Stimulated activated CD4-positive, alpha-beta T cell treated with anti-CD3 and anti-CD28 coated beads, Interleukin-1b, Interleukin-23, amount 100 ng/mL, for 4 hours (primary cell): Measurements from ENCODE around the gene HLA-G.
"Not testable (repeated sequence)": the region's sequence is repeated elsewhere in the genome, so short reads cannot be mapped to it uniquely, and the experiment has no call there.

Source experiments
- DNase-seq, 2 donors: peaks; one replicate each; pipeline ENCODE4 v3.0.0-alpha.2; 2020; ENCODE audit warnings: low read depth in 2 of 2

The HLA-G gene

DNA sequence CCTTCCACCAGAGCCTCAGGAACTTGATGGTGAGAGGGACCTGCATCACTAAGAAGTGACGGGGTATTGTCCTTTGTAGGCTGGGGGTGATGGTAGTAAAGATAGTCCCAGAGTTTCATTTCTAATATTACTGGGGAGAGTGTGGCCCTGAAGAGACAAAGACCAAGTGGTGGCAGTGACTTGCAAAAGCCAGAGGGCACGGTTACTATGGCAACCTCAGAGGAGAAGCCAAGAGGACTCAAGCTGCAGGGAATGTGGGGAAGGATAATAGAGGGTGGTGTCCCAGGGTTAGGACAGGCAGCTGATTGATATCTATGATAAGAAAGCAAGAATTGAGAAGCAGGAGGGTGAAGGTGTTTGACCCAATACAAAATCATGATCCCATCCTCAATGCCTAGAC is 42.5 kb downstream of the HLA-G start:
- DNase-seq: no peak

DNA sequence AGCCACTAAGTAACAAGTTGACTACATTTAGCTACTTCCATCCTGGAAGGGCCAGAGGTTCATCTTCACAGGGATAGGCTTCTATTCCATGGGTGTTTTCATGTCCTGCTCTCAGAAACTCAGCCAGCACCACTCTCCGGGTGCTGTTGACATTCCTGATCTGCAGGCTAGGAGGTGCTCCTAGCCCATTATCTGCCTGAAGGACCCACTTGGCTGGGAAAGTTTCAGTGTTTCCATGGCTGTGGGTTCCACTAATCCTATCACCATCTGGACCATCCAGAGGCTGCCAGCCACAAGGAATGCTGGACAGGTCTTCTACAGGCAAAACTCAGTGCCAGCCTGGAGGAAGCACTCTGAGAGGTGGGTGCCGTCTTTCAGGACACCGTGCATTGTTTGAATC is 45.2 kb downstream of the HLA-G start:
- DNase-seq: no peak

DNA sequence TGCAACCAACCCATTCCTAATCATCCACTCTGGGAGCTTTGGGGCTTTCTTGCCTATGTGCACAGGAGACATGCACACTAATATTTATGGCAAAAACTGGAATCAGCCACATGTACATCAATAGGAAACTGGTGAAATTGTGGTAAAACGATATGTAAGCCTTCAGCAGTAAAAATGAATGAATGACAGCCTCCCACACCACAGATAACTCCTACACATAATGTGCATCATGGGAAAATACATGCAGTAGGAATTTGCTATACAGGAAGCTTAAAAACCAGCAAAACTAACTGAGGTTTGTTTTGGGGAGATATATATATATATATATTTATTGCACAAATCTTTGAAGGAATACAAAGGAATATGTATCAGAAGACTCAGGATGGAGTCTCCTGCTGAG is 47.6 kb downstream of the HLA-G start:
- no peak for DNase-seq

- DNase-seq: not testable (repeated sequence)
Measured at GRCh38 chr6:29875734-29876133, 48.1 kb downstream of the HLA-G start.
